ENCODE measurements around the gene ADCY4.

ADCY4 gene

GRCh38 chr14:24327303-24327702 lies 7.6 kb downstream of the ADCY4 start:
- H3K27me3 ChIP-seq (ENCODE audit: low read depth): 0 out of 2 replicates have a peak, but pooled peaks cover 2% of the 10 kb centered on the region
- in situ Hi-C loops (cut with MboI; ENCODE audit: low sequenced_read_pairs): loop anchor here (25.0 kb wide), 1 partner anchor 360 kb away; no protein-coding TSS in a partner anchor
- DNase-seq (ENCODE audit: low spot score in 2 of 2): no peak

DNA sequence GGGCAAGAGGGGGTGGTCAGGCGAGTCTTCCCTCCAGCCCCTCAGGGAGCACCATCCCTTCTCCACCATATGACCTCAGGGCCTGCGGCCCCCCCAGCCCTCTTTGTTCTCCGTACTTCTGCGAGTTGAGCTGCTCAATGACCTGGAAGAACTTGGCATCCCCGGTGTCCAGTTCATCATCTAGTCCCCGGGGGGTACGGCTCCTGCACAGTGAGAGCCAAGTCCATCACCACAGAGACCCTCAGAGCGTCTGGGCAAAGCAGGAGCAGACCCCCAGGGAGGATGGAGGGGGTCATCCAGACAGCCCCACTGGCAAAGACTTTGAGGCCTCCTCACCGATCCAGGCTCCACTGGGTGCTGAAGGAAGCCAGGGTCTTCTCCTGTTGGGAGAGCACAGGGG lies 8.9 kb downstream of the ADCY4 start:
- in situ Hi-C loops (cut with MboI; ENCODE audit: low sequenced_read_pairs): loop anchor here (25.0 kb wide), 1 partner anchor 361 kb away; no protein-coding TSS in a partner anchor
- Histone ChIP-seq H3K4me1 (no peaks in the 10 kb centered on the region), H3K27me3 (ENCODE audit: low read depth) (0 out of 2 replicates have a peak, but pooled peaks cover 2% of the 10 kb centered on the region), H3K9me3 (no peaks in the 10 kb centered on the region), H3K36me3 (replicated peaks) (no peaks in the 10 kb centered on the region), H3K4me3 (no peak overlapping the region)
- no peak for DNase-seq (ENCODE audit: low spot score in 2 of 2)

More at GRCh38 chr14:24327303-24327702, 7.6 kb downstream of the ADCY4 start:
- H3K36me3 ChIP-seq (replicated peaks): no peaks in the 10 kb centered on the region
- no peaks in the 10 kb centered on the region for H3K9me3 ChIP-seq
- H3K4me1 ChIP-seq: no peaks in the 10 kb centered on the region
- H3K4me3 ChIP-seq: no peak overlapping the region

DNA sequence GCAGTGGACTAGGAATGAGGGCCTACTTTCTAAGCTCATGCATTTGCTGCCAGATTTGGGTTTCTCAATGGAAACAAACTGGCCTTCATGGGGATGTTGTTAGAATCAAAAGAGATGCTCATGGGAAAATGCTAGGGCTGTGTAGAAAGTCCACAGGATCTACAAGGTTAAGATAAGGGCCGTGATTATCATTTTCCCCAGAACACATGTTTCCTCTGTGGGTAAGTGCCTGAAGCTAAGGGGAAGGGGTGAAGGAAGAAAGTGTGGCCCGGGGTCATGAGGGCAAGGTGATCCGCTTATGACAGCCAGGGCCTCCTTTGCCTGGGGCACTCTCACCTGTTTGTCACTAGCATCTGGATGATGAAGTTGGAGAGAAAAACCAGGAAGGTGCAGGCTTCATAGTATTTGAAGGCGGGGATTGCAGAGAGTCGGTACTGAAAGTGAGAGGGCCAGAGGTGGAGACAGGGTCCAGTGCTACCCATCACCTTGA lies 9.8 kb downstream of the ADCY4 start:
- in situ Hi-C loops (cut with MboI; ENCODE audit: low sequenced_read_pairs): loop anchor here (25.0 kb wide), 1 partner anchor 362 kb away; no protein-coding TSS in a partner anchor
- Histone ChIP-seq H3K4me1 (no peaks in the 10 kb centered on the region), H3K4me3 (no peak overlapping the region), H3K27me3 (ENCODE audit: low read depth) (0 out of 2 replicates have a peak, but pooled peaks cover 2% of the 10 kb centered on the region), H3K9me3 (no peaks in the 10 kb centered on the region), H3K36me3 (replicated peaks) (no peaks in the 10 kb centered on the region)
- no peak for DNase-seq (ENCODE audit: low spot score in 2 of 2)

DNA sequence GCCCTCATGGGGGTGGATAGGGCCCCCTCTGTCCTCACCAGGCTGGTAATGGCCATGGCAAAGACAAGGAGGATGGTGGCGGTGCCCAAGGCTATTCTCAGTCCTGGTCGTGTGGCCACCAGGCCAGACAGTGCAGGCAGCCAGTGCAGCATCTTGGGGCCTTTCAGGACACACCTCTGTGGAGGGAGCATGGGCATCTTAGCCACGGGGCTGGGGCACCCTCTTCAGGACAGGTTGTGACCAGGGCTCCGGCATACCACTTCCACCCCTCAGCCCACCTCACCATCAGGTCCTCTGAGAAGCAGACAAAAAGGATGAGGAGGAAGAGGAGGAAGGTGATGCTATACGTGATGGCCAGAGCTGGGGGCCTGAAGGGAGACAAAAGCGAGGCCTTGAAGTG lies 10.8 kb downstream of the ADCY4 start:
- Histone ChIP-seq H3K36me3 (replicated peaks) (no peaks in the 10 kb centered on the region), H3K9me3 (no peaks in the 10 kb centered on the region), H3K4me3 (no peak overlapping the region), H3K4me1 (no peaks in the 10 kb centered on the region), H3K27me3 (ENCODE audit: low read depth) (0 out of 2 replicates have a peak, but pooled peaks cover 2% of the 10 kb centered on the region)
- in situ Hi-C loops (cut with MboI; ENCODE audit: low sequenced_read_pairs): no loop called here
- no peak for DNase-seq (ENCODE audit: low spot score in 2 of 2)

GRCh38 chr14:24323341-24323740 lies 11.5 kb downstream of the ADCY4 start:
- Histone ChIP-seq H3K4me3 (no peak overlapping the region), H3K27me3 (ENCODE audit: low read depth) (0 out of 2 replicates have a peak, but pooled peaks cover 2% of the 10 kb centered on the region), H3K9me3 (no peaks in the 10 kb centered on the region), H3K4me1 (no peaks in the 10 kb centered on the region), H3K36me3 (replicated peaks) (no peaks in the 10 kb centered on the region)
- in situ Hi-C loops (cut with MboI; ENCODE audit: low sequenced_read_pairs): no loop called here
- DNase-seq (ENCODE audit: low spot score in 2 of 2): no peak

DNA sequence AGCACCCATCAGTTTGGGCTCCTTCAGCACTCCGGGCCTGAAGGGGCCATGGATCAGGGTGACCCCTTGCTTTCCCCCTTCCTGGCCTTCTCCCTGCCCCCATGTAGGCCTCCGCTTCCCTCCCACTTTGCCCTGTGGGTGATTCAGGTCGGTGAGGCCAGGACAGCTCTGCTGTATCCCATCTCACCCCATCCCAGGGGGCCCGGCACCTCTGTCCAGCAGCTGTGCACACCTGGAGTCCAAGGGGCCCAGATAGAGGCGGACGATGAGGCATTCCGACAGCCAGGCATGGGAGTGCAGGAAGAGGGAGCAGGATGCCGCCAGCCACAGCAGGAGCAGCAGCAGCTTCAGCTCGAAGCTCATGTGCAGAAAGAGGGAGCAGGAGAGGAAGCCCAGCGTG lies 12.2 kb downstream of the ADCY4 start:
- DNase-seq (ENCODE audit: low spot score in 2 of 2): no peak
- in situ Hi-C loops (cut with MboI; ENCODE audit: low sequenced_read_pairs): no loop called here
- no peaks in the 10 kb centered on the region for H3K4me1 ChIP-seq
- H3K27me3 ChIP-seq (ENCODE audit: low read depth): 0 out of 2 replicates have a peak, but pooled peaks cover 2% of the 10 kb centered on the region
- no peak overlapping the region for H3K4me3 ChIP-seq
- no peaks in the 10 kb centered on the region for H3K9me3 ChIP-seq
- H3K36me3 ChIP-seq (replicated peaks): no peaks in the 10 kb centered on the region

DNA sequence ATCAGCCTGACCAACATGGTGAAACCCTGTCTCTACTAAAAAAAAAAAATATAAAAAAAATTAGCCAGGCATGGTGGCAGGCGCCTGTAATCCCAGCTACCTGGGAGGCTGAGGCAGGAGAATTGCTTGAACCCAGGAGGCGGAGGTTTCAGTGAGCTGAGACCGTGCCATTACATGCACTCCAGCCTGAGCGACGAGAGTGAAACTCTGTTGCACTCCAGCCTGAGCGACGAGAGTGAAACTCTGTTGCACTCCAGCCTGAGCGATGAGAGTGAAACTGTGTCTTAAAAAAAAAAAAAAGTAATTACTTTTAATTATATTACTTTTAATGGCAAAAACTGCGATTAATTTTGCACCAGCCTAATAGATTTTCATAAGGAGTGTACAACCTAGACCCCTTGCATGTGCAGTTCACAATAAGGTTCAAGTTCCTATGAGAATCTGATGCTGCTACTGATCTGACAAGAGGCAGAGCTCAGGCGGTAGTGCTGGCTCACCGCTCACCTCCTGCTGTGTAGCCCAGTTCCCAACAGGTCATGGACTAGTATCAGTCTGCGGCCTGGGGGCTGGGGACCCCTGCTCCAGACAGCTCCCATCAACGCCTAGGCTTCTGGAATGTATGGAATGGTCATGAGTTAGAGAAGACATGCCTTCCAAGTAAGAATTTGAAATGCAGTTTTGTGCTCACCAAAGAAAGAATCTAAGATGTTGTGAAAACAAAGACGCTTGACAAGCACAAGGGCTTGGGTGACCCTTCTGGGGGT lies 13.5 kb downstream of the ADCY4 start:
- H3K9me3 ChIP-seq: no peaks in the 10 kb centered on the region
- in situ Hi-C loops (cut with MboI; ENCODE audit: low sequenced_read_pairs): no loop called here
- no peaks in the 10 kb centered on the region for H3K4me1 ChIP-seq
- H3K36me3 ChIP-seq (replicated peaks): no peaks in the 10 kb centered on the region
- no peak for DNase-seq (ENCODE audit: low spot score in 2 of 2)
- H3K4me3 ChIP-seq: no peak overlapping the region
- 0 out of 2 replicates have a peak, but pooled peaks cover 2% of the 10 kb centered on the region for H3K27me3 ChIP-seq (ENCODE audit: low read depth)

DNA sequence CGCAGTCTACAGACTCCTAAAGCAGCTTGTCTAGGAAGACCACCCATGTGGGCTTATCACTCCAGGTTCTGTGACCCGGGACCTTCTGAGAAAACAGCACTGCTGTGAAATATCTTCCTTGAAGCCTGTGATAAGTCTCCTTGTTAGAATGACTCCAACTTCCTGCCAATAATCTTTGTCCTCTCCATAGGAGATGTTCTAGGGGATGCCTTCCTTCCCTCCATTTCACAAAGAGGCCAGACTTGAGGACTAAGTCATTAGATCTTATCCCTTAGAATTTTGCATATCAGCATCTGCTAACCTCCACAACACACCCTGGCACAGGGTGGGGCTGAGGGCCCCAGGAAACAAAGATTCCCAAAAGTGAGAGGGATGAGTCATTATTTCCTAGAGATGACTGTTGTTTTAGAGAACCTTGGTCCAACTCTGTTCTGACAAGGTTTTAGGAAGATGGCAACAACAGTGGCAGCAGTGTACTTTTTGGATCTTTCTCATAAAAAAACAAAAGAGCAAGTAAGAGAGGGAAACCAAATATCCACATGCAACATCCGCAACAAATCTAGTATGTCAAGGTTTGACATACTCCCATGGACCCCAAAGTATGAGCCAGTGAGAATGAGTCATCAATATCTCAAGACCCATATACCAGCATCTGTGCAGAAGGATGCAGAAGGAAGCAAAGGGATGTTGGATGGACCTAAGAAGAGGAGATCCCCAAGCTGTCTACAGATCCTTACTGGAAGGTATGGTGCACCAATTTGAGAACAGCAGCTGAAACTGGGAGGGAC lies 17.5 kb downstream of the ADCY4 start:
- DNase-seq (ENCODE audit: low spot score in 2 of 2): no peak
- Histone ChIP-seq H3K36me3 (replicated peaks) (no peaks in the 10 kb centered on the region), H3K9me3 (no peaks in the 10 kb centered on the region), H3K27me3 (ENCODE audit: low read depth) (no peaks in the 10 kb centered on the region), H3K4me1 (no peaks in the 10 kb centered on the region), H3K4me3 (no peak overlapping the region)
- in situ Hi-C loops (cut with MboI; ENCODE audit: low sequenced_read_pairs): no loop called here

- Histone ChIP-seq H3K36me3 (replicated peaks) (0 out of 2 replicates have a peak, but pooled peaks cover 3% of the 10 kb centered on the region), H3K9me3 (no peaks in the 10 kb centered on the region), H3K4me1 (no peaks in the 10 kb centered on the region), H3K4me3 (no peak overlapping the region), H3K27me3 (ENCODE audit: low read depth) (no peaks in the 10 kb centered on the region)
- in situ Hi-C loops (cut with MboI; ENCODE audit: low sequenced_read_pairs): no loop called here
- DNase-seq (ENCODE audit: low spot score in 2 of 2): no peak
These were observed 18.3 kb downstream of the ADCY4 start for GRCh38 chr14:24316597-24316950.

- in situ Hi-C loops (cut with MboI; ENCODE audit: low sequenced_read_pairs): no loop called here
- Histone ChIP-seq H3K27me3 (ENCODE audit: low read depth) (no peaks in the 10 kb centered on the region), H3K4me1 (no peaks in the 10 kb centered on the region), H3K36me3 (replicated peaks) (peaks cover 3% of the 10 kb centered on the region; the same call in 1 of the 2 replicates), H3K4me3 (no peak overlapping the region), H3K9me3 (no peaks in the 10 kb centered on the region)
- no peak for DNase-seq (ENCODE audit: low spot score in 2 of 2)
These were observed 18.9 kb downstream of the ADCY4 start for GRCh38 chr14:24315807-24316596.

DNA sequence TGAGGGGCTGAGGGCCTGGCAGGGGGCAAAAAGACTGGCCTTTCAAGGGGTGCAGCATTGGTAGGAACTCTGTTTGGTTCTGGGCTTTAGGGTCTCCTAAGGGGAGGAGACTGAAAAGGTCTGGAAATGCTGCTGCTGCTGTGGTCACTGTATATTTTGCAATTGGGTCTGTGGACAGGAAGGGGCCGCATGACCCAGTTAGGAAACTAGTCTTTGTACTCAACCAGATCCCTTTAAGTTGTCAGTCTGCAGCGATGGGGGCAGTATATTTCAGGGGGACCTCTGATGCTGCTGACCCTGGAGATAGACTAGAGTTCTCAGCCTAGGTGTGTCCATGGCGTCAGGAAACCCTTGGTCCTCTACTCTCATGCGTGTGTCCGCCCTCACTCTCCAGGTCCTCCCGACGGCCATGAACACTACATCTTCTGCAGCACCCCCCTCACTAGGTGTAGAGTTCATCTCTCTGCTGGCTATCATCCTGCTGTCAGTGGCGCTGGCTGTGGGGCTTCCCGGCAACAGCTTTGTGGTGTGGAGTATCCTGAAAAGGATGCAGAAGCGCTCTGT lies 19.5 kb downstream of the ADCY4 start:
- no peaks in the 10 kb centered on the region for H3K4me1 ChIP-seq
- no peak for DNase-seq (ENCODE audit: low spot score in 2 of 2)
- H3K27me3 ChIP-seq (ENCODE audit: low read depth): no peaks in the 10 kb centered on the region
- peaks cover 3% of the 10 kb centered on the region; the same call in 1 of the 2 replicates for H3K36me3 ChIP-seq (replicated peaks)
- in situ Hi-C loops (cut with MboI; ENCODE audit: low sequenced_read_pairs): no loop called here
- no peaks in the 10 kb centered on the region for H3K9me3 ChIP-seq
- H3K4me3 ChIP-seq: no peak overlapping the region

- Histone ChIP-seq H3K27me3 (ENCODE audit: low read depth) (no peaks in the 10 kb centered on the region), H3K9me3 (no peaks in the 10 kb centered on the region), H3K4me1 (no peaks in the 10 kb centered on the region), H3K36me3 (replicated peaks) (peaks cover 3% of the 10 kb centered on the region), H3K4me3 (no peak overlapping the region)
- DNase-seq (ENCODE audit: low spot score in 2 of 2): no peak
- in situ Hi-C loops (cut with MboI; ENCODE audit: low sequenced_read_pairs): no loop called here
These were observed 20.3 kb downstream of the ADCY4 start for GRCh38 chr14:24314377-24315193.

Measured in HAP-1 (cell line).